Activated T-cell treated with anti-CD3 and anti-CD28 coated beads, Interleukin-2, amount 50 U/mL, for 4 hours (primary cell): ENCODE results near the gene TCAIM. TPM values are rescaled to one million over a fixed set of nuclear protein-coding genes. Genes with fewer than 3 reads are reported as not detected.
"Not testable (repeated sequence)": the region's sequence is repeated elsewhere in the genome, so short reads cannot be mapped to it uniquely, and the experiment has no call there.

Source experiments
- ATAC-seq, 2 donors: fragments of 200-7000 bp; cut with Tn5 transposase; one replicate each; pipeline ENCODE4 v1.10.0; 2021
- DNase-seq: peaks from one replicate; pipeline ENCODE4 v3.0.0-alpha.2; 2020
- H3K27me3 Mint-ChIP-seq: one replicate; pipeline ENCODE4 v1.8.0; 2021; ENCODE audit warnings: low read depth, mixed read lengths
- H3K36me3 Mint-ChIP-seq: one replicate; pipeline ENCODE4 v1.8.0; 2022; ENCODE audit warnings: mixed read lengths; ENCODE audit not compliant: insufficient read depth
- H3K4me1 Mint-ChIP-seq: one replicate; pipeline ENCODE4 v1.8.0; 2021; ENCODE audit warnings: low read depth, mixed read lengths
- H3K4me3 Mint-ChIP-seq: one replicate; pipeline ENCODE4 v1.8.0; 2021; ENCODE audit warnings: mild to moderate bottlenecking, moderate library complexity, mixed read lengths
- H3K9me3 Mint-ChIP-seq: one replicate; pipeline ENCODE4 v1.8.0; 2021; ENCODE audit warnings: mixed read lengths
- total RNA-seq, 3 donors: library from RNA; stranded (reverse); gene quantifications; one replicate each; pipeline ENCODE4 v1.2.1, GENCODE V29; 2021

Gene TCAIM
- total RNA-seq, 3 donors from 2014 or later = 8.2 to 9.0 (median 8.6) TPM

- Mint-ChIP-seq H3K4me1 (no peaks in the 10 kb centered on the region), H3K27me3 (peaks cover 32% of the 10 kb centered on the region), H3K36me3 (no peaks in the 10 kb centered on the region), H3K9me3 (no peaks in the 10 kb centered on the region), H3K4me3 (no peak overlapping the region)
- no peak for DNase-seq
- no peak for ATAC-seq
Observed at GRCh38 chr3:44330444-44330843, 8.1 kb upstream of the TCAIM start.

- Mint-ChIP-seq H3K4me1 (peaks cover 10% of the 10 kb centered on the region), H3K9me3 (no peaks in the 10 kb centered on the region), H3K27me3 (peaks cover 17% of the 10 kb centered on the region), H3K36me3 (no peaks in the 10 kb centered on the region), H3K4me3 (no peak overlapping the region)
- ATAC-seq (no peak), DNase-seq (no peak)
Observed at GRCh38 chr3:44334326-44334725, 4.2 kb upstream of the TCAIM start.

- peaks cover 3% of the 10 kb centered on the region for H3K27me3 Mint-ChIP-seq
- DNase-seq (no peak), ATAC-seq (no peak)
- H3K9me3 Mint-ChIP-seq = no peaks in the 10 kb centered on the region
- H3K4me1 Mint-ChIP-seq = peaks cover 26% of the 10 kb centered on the region
- no peaks in the 10 kb centered on the region for H3K36me3 Mint-ChIP-seq
- H3K4me3 Mint-ChIP-seq = peak overlapping the region; percentile 97
Observed at GRCh38 chr3:44337248-44337785, 1.2 kb upstream of the TCAIM start.

GRCh38 chr3:44338828-44339127 lies 212 bp downstream of the TCAIM start:
- DNase-seq = no peak
- no peaks in the 10 kb centered on the region for H3K36me3 Mint-ChIP-seq
- ATAC-seq = no peak
- peak overlapping the region; percentile 97 for H3K4me3 Mint-ChIP-seq
- no peaks in the 10 kb centered on the region for H3K9me3 Mint-ChIP-seq
- no peaks in the 10 kb centered on the region for H3K27me3 Mint-ChIP-seq
- H3K4me1 Mint-ChIP-seq = peaks cover 26% of the 10 kb centered on the region

- no peak for ATAC-seq
- DNase-seq = no peak
- Mint-ChIP-seq H3K36me3 (no peaks in the 10 kb centered on the region), H3K9me3 (no peaks in the 10 kb centered on the region), H3K4me3 (peak overlapping the region; percentile 97), H3K4me1 (peaks cover 26% of the 10 kb centered on the region), H3K27me3 (no peaks in the 10 kb centered on the region)
Observed at GRCh38 chr3:44339181-44340057, 853 bp downstream of the TCAIM start.

GRCh38 chr3:44340058-44340395 lies 1.5 kb downstream of the TCAIM start:
- ATAC-seq (no peak), DNase-seq (no peak)
- Mint-ChIP-seq H3K4me1 (peaks cover 26% of the 10 kb centered on the region), H3K9me3 (no peaks in the 10 kb centered on the region), H3K4me3 (peak overlapping the region; percentile 97), H3K27me3 (no peaks in the 10 kb centered on the region), H3K36me3 (no peaks in the 10 kb centered on the region)

- H3K4me3 Mint-ChIP-seq = no peak overlapping the region
- DNase-seq = no peak
- no peaks in the 10 kb centered on the region for H3K36me3 Mint-ChIP-seq
- H3K4me1 Mint-ChIP-seq = peaks cover 26% of the 10 kb centered on the region
- no peaks in the 10 kb centered on the region for H3K27me3 Mint-ChIP-seq
- ATAC-seq = no peak
- no peaks in the 10 kb centered on the region for H3K9me3 Mint-ChIP-seq
Observed at GRCh38 chr3:44342176-44342790, 3.7 kb downstream of the TCAIM start.

- Mint-ChIP-seq H3K4me1 (peaks cover 22% of the 10 kb centered on the region), H3K36me3 (no peaks in the 10 kb centered on the region), H3K9me3 (no peaks in the 10 kb centered on the region), H3K4me3 (no peak overlapping the region), H3K27me3 (no peaks in the 10 kb centered on the region)
- no peak for ATAC-seq
- DNase-seq = no peak
Observed at GRCh38 chr3:44343421-44343820, 4.9 kb downstream of the TCAIM start.

GRCh38 chr3:44346590-44346989 lies 8.0 kb downstream of the TCAIM start:
- H3K4me3 Mint-ChIP-seq, ATAC-seq, H3K9me3 Mint-ChIP-seq, H3K4me1 Mint-ChIP-seq, H3K27me3 Mint-ChIP-seq, H3K36me3 Mint-ChIP-seq, DNase-seq: not testable (repeated sequence)

GRCh38 chr3:44348993-44349392 lies 10.4 kb downstream of the TCAIM start:
- H3K4me3 Mint-ChIP-seq = no peak overlapping the region
- H3K36me3 Mint-ChIP-seq = peaks cover 6% of the 10 kb centered on the region
- DNase-seq (no peak), ATAC-seq (no peak)
- H3K4me1 Mint-ChIP-seq = peaks cover 1% of the 10 kb centered on the region
- no peaks in the 10 kb centered on the region for H3K9me3 Mint-ChIP-seq
- no peaks in the 10 kb centered on the region for H3K27me3 Mint-ChIP-seq

GRCh38 chr3:44353355-44353924 lies 14.9 kb downstream of the TCAIM start:
- Mint-ChIP-seq H3K27me3 (no peaks in the 10 kb centered on the region), H3K4me1 (peaks cover under 1% of the 10 kb centered on the region), H3K36me3 (peaks cover 13% of the 10 kb centered on the region), H3K4me3 (no peak overlapping the region), H3K9me3 (no peaks in the 10 kb centered on the region)
- DNase-seq = no peak
- no peak for ATAC-seq

GRCh38 chr3:44355362-44356033 lies 16.9 kb downstream of the TCAIM start:
- H3K4me1 Mint-ChIP-seq = no peaks in the 10 kb centered on the region
- no peak overlapping the region for H3K4me3 Mint-ChIP-seq
- H3K27me3 Mint-ChIP-seq = no peaks in the 10 kb centered on the region
- no peaks in the 10 kb centered on the region for H3K9me3 Mint-ChIP-seq
- no peak for ATAC-seq
- H3K36me3 Mint-ChIP-seq = peaks cover 21% of the 10 kb centered on the region
- no peak for DNase-seq

GRCh38 chr3:44359146-44359751 lies 20.7 kb downstream of the TCAIM start:
- Mint-ChIP-seq H3K4me3 (no peak overlapping the region), H3K36me3 (peaks cover 15% of the 10 kb centered on the region), H3K4me1 (no peaks in the 10 kb centered on the region), H3K27me3 (no peaks in the 10 kb centered on the region), H3K9me3 (no peaks in the 10 kb centered on the region)
- DNase-seq = no peak
- ATAC-seq = no peak

- Mint-ChIP-seq H3K4me3 (no peak overlapping the region), H3K4me1 (no peaks in the 10 kb centered on the region), H3K9me3 (no peaks in the 10 kb centered on the region), H3K27me3 (no peaks in the 10 kb centered on the region), H3K36me3 (peaks cover 20% of the 10 kb centered on the region)
- no peak for ATAC-seq
- no peak for DNase-seq
Observed at GRCh38 chr3:44363591-44363990, 25.0 kb downstream of the TCAIM start.
